Sigmoid colon (tissue), 7 donors: ENCODE results near the gene GOLGA6L10. TPM values are rescaled to one million over a fixed set of nuclear protein-coding genes. Genes with fewer than 3 reads are reported as not detected.
"Not testable (repeated sequence)": the region's sequence is repeated elsewhere in the genome, so short reads cannot be mapped to it uniquely, and the experiment has no call there.

Experiments
- DNase-seq: peaks from one replicate; pipeline ENCODE4 v3.0.0-alpha.2; 2019
- H3K27ac ChIP-seq, 4 donors: fragments of 200-600 bp; sonication (generic); one replicate each; pipeline ENCODE4 v1.5.1; 2016 to 2019; ENCODE audit warnings: mild to moderate bottlenecking in 1 of 4
- H3K27me3 ChIP-seq, 3 donors: fragments of 200-600 bp; sonication (generic); one replicate each; pipeline ENCODE4 v1.5.1; 2019; ENCODE audit warnings: mild to moderate bottlenecking in 1 of 3
- H3K36me3 ChIP-seq, 4 donors: fragments of 200-600 bp; sonication (generic); one replicate each; pipeline ENCODE4 v1.5.1; 2016 to 2019
- H3K4me1 ChIP-seq, 4 donors: fragments of 200-600 bp; sonication (generic); one replicate each; pipeline ENCODE4 v1.5.1; 2017 to 2019
- H3K4me3 ChIP-seq, 4 donors: fragments of 200-600 bp; sonication (generic); one replicate each; pipeline ENCODE4 v1.5.1; 2017 to 2019; ENCODE audit warnings: mild to moderate bottlenecking in 2 of 4, moderate library complexity in 1 of 4
- H3K9me3 ChIP-seq, 4 donors: fragments of 200-600 bp in 3 of 4; sonication (generic) in 3 of 4; one replicate each; pipeline versions ENCODE4 v1.5.1 to v1.6.1; 2013 to 2019
- CTCF ChIP-seq, 4 experiments: fragments of 450-650 bp in 3 of 4; fragments of 200-600 bp in 1 of 4; IDR thresholded peaks; one replicate each; pipeline ENCODE4 v1.5.1; 2016 to 2019; ENCODE audit warnings: antibody characterized with exemption in 4 of 4, mild to moderate bottlenecking in 3 of 4, moderate library complexity in 2 of 4
- EP300 ChIP-seq, 4 donors: sonication (generic); formaldehyde crosslinking; IDR thresholded peaks; one replicate each; pipeline ENCODE4 v1.6.1; 2017; ENCODE audit warnings: antibody characterized with exemption in 4 of 4
- POLR2A ChIP-seq, 2 donors: fragments of 450-650 bp; IDR thresholded peaks; one replicate each; pipeline ENCODE4 v1.6.1; 2016; ENCODE audit warnings: antibody characterized with exemption in 2 of 2, mild to moderate bottlenecking in 2 of 2, moderate library complexity in 2 of 2
- POLR2AphosphoS5 ChIP-seq, 4 donors: sonication (generic); formaldehyde crosslinking; IDR thresholded peaks; one replicate each; pipeline ENCODE4 v1.6.1; 2017; ENCODE audit warnings: antibody characterized with exemption in 4 of 4
- whole genome bisulfite sequencing, 2 donors: extraction: QIAGEN DNeasy Blood & Tissue Kit; methylation state at CpG; one replicate each; pipeline ENCODE4 v1.1.7; 2013; 5-methylcytosine and 5-hydroxymethylcytosine counted together
- intact Hi-C: fragments of 100-400 bp; cut with DNase I; formaldehyde crosslinking; loops from one replicate; pipeline ENCODE4 v1.15.1; 2023
- polyA plus RNA-seq, 3 donors: library from polyadenylated mRNA; stranded (reverse); fragments of 200-250 nt; gene quantifications; one replicate each; pipeline ENCODE4 v1.2.3, GENCODE V29; 2013
- total RNA-seq, 4 donors: library from RNA; depleted of rRNA; stranded (reverse); fragments of >200 nt; gene quantifications; one replicate each; pipeline ENCODE4 v1.1.0, GENCODE V29; 2016
- donor health status: healthy with polysubstance abuse.
- donor health status: Bipolar disorder and iron deficiency.
- donor health status: healthy.

GOLGA6L10 gene
- total RNA-seq = 1 to 10 TPM; 1.8 to 3.0 (median 1.8) TPM
- polyA plus RNA-seq = 1 to 10 TPM in 2 of 3 donors, under 1 TPM in 1; 0.60 to 3.0 (median 1.4) TPM

GRCh38 chr15:82349375-82349774 lies at the start of gene GOLGA6L10:
Gene GOLGA6L10, minus strand, starts transcription at chr15:82349475. Its CDS starts 100 bp downstream, at chr15:82349375.
- H3K9me3 ChIP-seq, H3K4me3 ChIP-seq, H3K27me3 ChIP-seq, H3K36me3 ChIP-seq, H3K27ac ChIP-seq, DNase-seq, H3K4me1 ChIP-seq, intact Hi-C loops: not testable (repeated sequence)
- WGBS, 2 donors = no CpG with 5 or more reads among the region's 9 CpGs

- 88% methylated on average over 1 of the region's 1 CpG; no CpG with 5 or more reads in 1 of the 2 donors for WGBS, 2 donors
- no peaks in the 10 kb centered on the region for H3K27me3 ChIP-seq
- intact Hi-C loops = no loop called here
These were observed 49.5 kb upstream of the GOLGA6L10 start for GRCh38 chr15:82398785-82399184.

GRCh38 chr15:82397817-82398216 lies 48.5 kb upstream of the GOLGA6L10 start:
- Histone ChIP-seq H3K36me3 (no peaks in the 10 kb centered on the region), H3K27me3 (no peaks in the 10 kb centered on the region), H3K4me1 (no peaks in the 10 kb centered on the region), H3K4me3 (no peak overlapping the region), H3K27ac (no peak overlapping the region), H3K9me3 (no peaks in the 10 kb centered on the region)
- TF ChIP-seq POLR2A (IDR thresholded peaks at IDR 0.05) (no peak), EP300 (IDR thresholded peaks at IDR 0.05) (no peak), POLR2AphosphoS5 (IDR thresholded peaks at IDR 0.05) (no peak), CTCF (IDR thresholded peaks at IDR 0.05) (no peak)
- intact Hi-C loops = no loop called here
- DNase-seq = no peak
- WGBS, 2 donors = 89 to 92% methylated on average over 3 of the region's 3 CpGs

More at GRCh38 chr15:82398785-82399184, 49.5 kb upstream of the GOLGA6L10 start:
- no peak for DNase-seq
- Histone ChIP-seq H3K4me1 (no peaks in the 10 kb centered on the region), H3K36me3 (no peaks in the 10 kb centered on the region), H3K9me3 (no peaks in the 10 kb centered on the region), H3K4me3 (no peak overlapping the region), H3K27ac (no peak overlapping the region)
- no peak for TF ChIP-seq POLR2A (IDR thresholded peaks at IDR 0.05)
- TF ChIP-seq EP300 (IDR thresholded peaks at IDR 0.05) = no peak
- TF ChIP-seq CTCF (IDR thresholded peaks at IDR 0.05) = no peak
- no peak for TF ChIP-seq POLR2AphosphoS5 (IDR thresholded peaks at IDR 0.05)

- H3K4me3 ChIP-seq, H3K36me3 ChIP-seq, H3K9me3 ChIP-seq, H3K27me3 ChIP-seq, H3K4me1 ChIP-seq, intact Hi-C loops, DNase-seq, H3K27ac ChIP-seq: not testable (repeated sequence)
- 89 to 90% methylated on average over 1 of the region's 4 CpGs for WGBS, 2 donors
These were observed 46.5 kb upstream of the GOLGA6L10 start for GRCh38 chr15:82395788-82396187.

- no peaks in the 10 kb centered on the region for H3K27me3 ChIP-seq
- 92 to 98% methylated on average over 4 of the region's 4 CpGs for WGBS, 2 donors
- no peaks in the 10 kb centered on the region for H3K4me1 ChIP-seq
These were observed 44.4 kb upstream of the GOLGA6L10 start for GRCh38 chr15:82393671-82394070.

GRCh38 chr15:82392077-82392476 lies 42.8 kb upstream of the GOLGA6L10 start:
- 98 to 99% methylated on average over 1 of the region's 1 CpG for WGBS, 2 donors
- not testable (repeated sequence) for H3K4me1 ChIP-seq, H3K9me3 ChIP-seq

More at GRCh38 chr15:82393671-82394070, 44.4 kb upstream of the GOLGA6L10 start:
- no peaks in the 10 kb centered on the region for H3K36me3 ChIP-seq
- no peak overlapping the region for H3K4me3 ChIP-seq
- H3K9me3 ChIP-seq = no peaks in the 10 kb centered on the region
- no peak for TF ChIP-seq POLR2A (IDR thresholded peaks at IDR 0.05)
- no peak for TF ChIP-seq EP300 (IDR thresholded peaks at IDR 0.05)
- no peak for TF ChIP-seq CTCF (IDR thresholded peaks at IDR 0.05)
- no peak for TF ChIP-seq POLR2AphosphoS5 (IDR thresholded peaks at IDR 0.05)
- no peak for DNase-seq
- intact Hi-C loops = no loop called here
- H3K27ac ChIP-seq = no peak overlapping the region

GRCh38 chr15:82390152-82390551 lies 40.9 kb upstream of the GOLGA6L10 start:
- intact Hi-C loops, H3K27me3 ChIP-seq, DNase-seq, H3K9me3 ChIP-seq, H3K4me3 ChIP-seq, H3K4me1 ChIP-seq, H3K27ac ChIP-seq, H3K36me3 ChIP-seq: not testable (repeated sequence)
- WGBS, 2 donors = 86 to 89% methylated on average over 3 of the region's 3 CpGs

More at GRCh38 chr15:82392077-82392476, 42.8 kb upstream of the GOLGA6L10 start:
- intact Hi-C loops, H3K27ac ChIP-seq, H3K4me3 ChIP-seq, H3K27me3 ChIP-seq, H3K36me3 ChIP-seq, DNase-seq: not testable (repeated sequence)

- H3K27ac ChIP-seq, H3K4me1 ChIP-seq, H3K9me3 ChIP-seq, H3K36me3 ChIP-seq, intact Hi-C loops, H3K4me3 ChIP-seq, H3K27me3 ChIP-seq, DNase-seq: not testable (repeated sequence)
These were observed 37.9 kb upstream of the GOLGA6L10 start for GRCh38 chr15:82387209-82387608.

GRCh38 chr15:82381330-82381955 lies 32.2 kb upstream of the GOLGA6L10 start:
- H3K9me3 ChIP-seq, intact Hi-C loops, H3K27ac ChIP-seq, DNase-seq, H3K4me3 ChIP-seq, H3K27me3 ChIP-seq, H3K36me3 ChIP-seq, H3K4me1 ChIP-seq: not testable (repeated sequence)
- WGBS, 2 donors = 72 to 84% methylated on average over 10 to 11 of the region's 11 CpGs
